ENCODE data around the gene KCNMB4.

KCNMB4 gene

DNA sequence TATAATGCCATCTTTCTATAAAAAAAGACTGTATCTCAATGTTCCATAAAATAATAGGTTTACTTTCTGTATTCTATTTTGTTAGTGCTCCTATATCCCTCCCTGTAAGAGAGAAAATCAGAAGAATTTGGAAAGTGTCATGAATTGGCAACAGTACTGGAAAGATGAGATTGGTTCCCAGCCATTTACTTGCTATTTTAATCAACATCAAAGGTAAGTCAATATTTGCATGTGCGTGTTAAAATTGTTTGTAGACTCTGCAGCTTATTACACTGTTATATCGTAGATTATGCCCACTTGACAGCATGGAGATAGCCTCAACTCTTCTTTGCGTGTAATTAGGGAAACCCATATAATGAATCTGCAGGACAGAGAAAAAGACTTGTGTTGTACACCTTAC is 34.0 kb downstream of the KCNMB4 start:
- no peak for DNase-seq (ENCODE audit: low read depth, low spot score)
- H3K4me3 ChIP-seq (ENCODE audit: low read depth, low read length): no peak overlapping the region
- TF ChIP-seq, protein P1, sequence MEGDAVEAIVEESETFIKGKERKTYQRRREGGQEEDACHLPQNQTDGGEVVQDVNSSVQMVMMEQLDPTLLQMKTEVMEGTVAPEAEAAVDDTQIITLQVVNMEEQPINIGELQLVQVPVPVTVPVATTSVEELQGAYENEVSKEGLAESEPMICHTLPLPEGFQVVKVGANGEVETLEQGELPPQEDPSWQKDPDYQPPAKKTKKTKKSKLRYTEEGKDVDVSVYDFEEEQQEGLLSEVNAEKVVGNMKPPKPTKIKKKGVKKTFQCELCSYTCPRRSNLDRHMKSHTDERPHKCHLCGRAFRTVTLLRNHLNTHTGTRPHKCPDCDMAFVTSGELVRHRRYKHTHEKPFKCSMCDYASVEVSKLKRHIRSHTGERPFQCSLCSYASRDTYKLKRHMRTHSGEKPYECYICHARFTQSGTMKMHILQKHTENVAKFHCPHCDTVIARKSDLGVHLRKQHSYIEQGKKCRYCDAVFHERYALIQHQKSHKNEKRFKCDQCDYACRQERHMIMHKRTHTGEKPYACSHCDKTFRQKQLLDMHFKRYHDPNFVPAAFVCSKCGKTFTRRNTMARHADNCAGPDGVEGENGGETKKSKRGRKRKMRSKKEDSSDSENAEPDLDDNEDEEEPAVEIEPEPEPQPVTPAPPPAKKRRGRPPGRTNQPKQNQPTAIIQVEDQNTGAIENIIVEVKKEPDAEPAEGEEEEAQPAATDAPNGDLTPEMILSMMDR (IDR thresholded peaks at IDR 0.05; ENCODE audit: low read depth, low read length): no peak
- in situ Hi-C loops (cut with HindIII; ENCODE audit: low sequenced_read_pairs): no loop called here

- TF ChIP-seq, protein P1 (IDR thresholded peaks at IDR 0.05; ENCODE audit: low read depth, low read length): no peak
- in situ Hi-C loops (cut with HindIII; ENCODE audit: low sequenced_read_pairs): no loop called here
- no peak overlapping the region for H3K4me3 ChIP-seq (ENCODE audit: low read depth, low read length)
- no peak for DNase-seq (ENCODE audit: low read depth, low spot score)
These were observed 36.5 kb downstream of the KCNMB4 start for GRCh38 chr12:70402597-70402996.

DNA sequence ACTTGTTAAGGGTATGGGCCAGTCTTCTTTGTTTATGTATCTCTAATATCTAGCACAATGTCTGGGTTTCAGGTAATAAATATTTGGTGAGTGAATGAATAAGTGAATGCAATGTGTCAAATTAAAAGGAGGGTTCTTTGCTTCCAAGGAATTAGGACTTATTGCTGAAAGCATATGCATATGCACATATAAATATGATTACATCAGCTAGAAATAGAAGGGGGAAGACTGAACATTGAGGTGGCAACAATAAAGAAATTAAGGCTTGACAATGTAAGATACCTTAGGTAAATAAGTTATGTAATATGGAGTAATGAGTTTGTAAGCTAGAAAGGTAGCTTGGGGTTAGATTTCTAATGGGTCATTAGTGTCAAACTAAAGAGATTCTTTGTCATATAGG is 37.7 kb downstream of the KCNMB4 start:
- in situ Hi-C loops (cut with HindIII; ENCODE audit: low sequenced_read_pairs): no loop called here
- TF ChIP-seq, protein P1 (IDR thresholded peaks at IDR 0.05; ENCODE audit: low read depth, low read length): no peak
- no peak overlapping the region for H3K4me3 ChIP-seq (ENCODE audit: low read depth, low read length)
- DNase-seq (ENCODE audit: low read depth, low spot score): no peak

DNA sequence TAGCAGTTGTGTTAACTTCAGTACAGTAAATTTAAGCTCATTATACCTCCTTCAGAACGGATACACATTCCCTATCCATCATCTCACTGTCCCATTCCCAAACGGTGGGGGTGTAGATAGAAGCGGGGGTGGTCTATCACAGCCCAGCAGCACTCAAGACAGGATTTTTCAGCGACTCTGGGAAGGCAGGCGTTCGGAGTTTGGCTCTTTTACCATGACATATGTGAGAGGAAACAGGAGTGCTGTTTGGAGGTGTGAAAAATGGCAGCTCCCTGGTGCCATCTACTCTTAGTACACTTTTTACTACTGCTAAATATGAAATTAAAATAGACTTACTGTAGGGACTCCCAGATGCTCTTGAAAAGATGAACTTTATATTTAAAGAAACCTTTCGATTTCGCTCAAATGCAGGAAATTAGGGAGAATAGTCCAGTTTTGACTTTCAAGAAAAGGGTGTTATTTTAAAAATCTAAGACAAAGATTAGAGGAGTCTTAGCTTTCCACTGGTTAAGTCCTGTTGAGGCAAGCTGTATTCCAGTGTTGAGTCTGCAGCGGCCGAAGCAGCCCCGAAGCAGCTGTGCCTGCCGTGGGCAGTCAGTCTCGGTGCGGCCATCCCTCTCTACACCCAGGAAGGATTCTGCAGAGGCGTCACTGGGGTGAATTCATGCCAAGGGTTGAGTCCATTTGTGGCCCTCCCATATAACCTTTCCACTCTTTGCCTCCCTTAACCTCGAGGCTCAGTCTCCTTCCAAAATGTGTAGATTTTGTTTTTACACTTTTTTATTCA is 42.1 kb downstream of the KCNMB4 start:
- TF ChIP-seq, protein P1 (IDR thresholded peaks at IDR 0.05; ENCODE audit: low read depth, low read length): no peak
- no peak for DNase-seq (ENCODE audit: low read depth, low spot score)
- in situ Hi-C loops (cut with HindIII; ENCODE audit: low sequenced_read_pairs): no loop called here
- no peak overlapping the region for H3K4me3 ChIP-seq (ENCODE audit: low read depth, low read length)

GRCh38 chr12:70415987-70416386 is 49.9 kb downstream of the KCNMB4 start:
- TF ChIP-seq, protein P1 (IDR thresholded peaks at IDR 0.05; ENCODE audit: low read depth, low read length): no peak
- no peak overlapping the region for H3K4me3 ChIP-seq (ENCODE audit: low read depth, low read length)
- no peak for DNase-seq (ENCODE audit: low read depth, low spot score)
- in situ Hi-C loops (cut with HindIII; ENCODE audit: low sequenced_read_pairs): no loop called here

- H3K4me3 ChIP-seq (ENCODE audit: low read depth, low read length): no peak overlapping the region
- DNase-seq (ENCODE audit: low read depth, low spot score): no peak
- TF ChIP-seq, protein P1 (IDR thresholded peaks at IDR 0.05; ENCODE audit: low read depth, low read length): no peak
- in situ Hi-C loops (cut with HindIII; ENCODE audit: low sequenced_read_pairs): no loop called here
These were observed 51.0 kb downstream of the KCNMB4 start for GRCh38 chr12:70417121-70417520.
